ENCODE data around the gene MYL6.

MYL6 gene

GRCh38 chr12:56158029-56158925 is at the start of gene MYL6:
TSS of gene MYL6 (plus strand) at chr12:56158359. CDS start at chr12:56158402, 43 bp downstream.
- peak within 1 kb of the TSS; percentile 100 for H3K4me3 ChIP-seq (ENCODE audit: low read length)
- DNase-seq (ENCODE audit: low read depth): peak; percentile 99
- TF ChIP-seq CTCF (IDR thresholded peaks at IDR 0.05; ENCODE audit: insufficient read depth, low read depth, low read length, missing control alignments): no peak

- DNase-seq (ENCODE audit: low read depth): peak; percentile 97
These were observed 47.6 kb upstream of the MYL6 start for GRCh38 chr12:56110571-56110970.

GRCh38 chr12:56114084-56114483 is 44.1 kb upstream of the MYL6 start:
- H3K4me3 ChIP-seq (ENCODE audit: low read length): no peak overlapping the region
- DNase-seq (ENCODE audit: low read depth): no peak
- TF ChIP-seq CTCF (IDR thresholded peaks at IDR 0.05; ENCODE audit: insufficient read depth, low read depth, low read length, missing control alignments): no peak

More at GRCh38 chr12:56110571-56110970, 47.6 kb upstream of the MYL6 start:
- TF ChIP-seq CTCF (IDR thresholded peaks at IDR 0.05; ENCODE audit: insufficient read depth, low read depth, low read length, missing control alignments): no peak
- no peak overlapping the region for H3K4me3 ChIP-seq (ENCODE audit: low read length)

GRCh38 chr12:56115329-56115728 is 42.8 kb upstream of the MYL6 start:
- DNase-seq (ENCODE audit: low read depth): peak; percentile 47
- no peak for TF ChIP-seq CTCF (IDR thresholded peaks at IDR 0.05; ENCODE audit: insufficient read depth, low read depth, low read length, missing control alignments)
- peak overlapping the region; percentile 92 for H3K4me3 ChIP-seq (ENCODE audit: low read length)

- DNase-seq (ENCODE audit: low read depth): peak; percentile 93
- peak within 1 kb of the TSS; percentile 92 for H3K4me3 ChIP-seq (ENCODE audit: low read length)
- TF ChIP-seq CTCF (IDR thresholded peaks at IDR 0.05; ENCODE audit: insufficient read depth, low read depth, low read length, missing control alignments): no peak
These were observed 41.7 kb upstream of the MYL6 start, which contains the start of gene RPL41 for GRCh38 chr12:56116267-56117081. TSS of gene RPL41 (plus strand) at chr12:56116633.

GRCh38 chr12:56117082-56117706 is 41.0 kb upstream of the MYL6 start:
- peak; percentile 19 for DNase-seq (ENCODE audit: low read depth)
- peak overlapping the region; percentile 92 for H3K4me3 ChIP-seq (ENCODE audit: low read length)
